ENCODE results near the gene GABRG3. TPM values are rescaled to one million over a fixed set of nuclear protein-coding genes. Genes with fewer than 3 reads are reported as not detected.

Gene GABRG3
- total RNA-seq, 1 donor = not detected

DNA sequence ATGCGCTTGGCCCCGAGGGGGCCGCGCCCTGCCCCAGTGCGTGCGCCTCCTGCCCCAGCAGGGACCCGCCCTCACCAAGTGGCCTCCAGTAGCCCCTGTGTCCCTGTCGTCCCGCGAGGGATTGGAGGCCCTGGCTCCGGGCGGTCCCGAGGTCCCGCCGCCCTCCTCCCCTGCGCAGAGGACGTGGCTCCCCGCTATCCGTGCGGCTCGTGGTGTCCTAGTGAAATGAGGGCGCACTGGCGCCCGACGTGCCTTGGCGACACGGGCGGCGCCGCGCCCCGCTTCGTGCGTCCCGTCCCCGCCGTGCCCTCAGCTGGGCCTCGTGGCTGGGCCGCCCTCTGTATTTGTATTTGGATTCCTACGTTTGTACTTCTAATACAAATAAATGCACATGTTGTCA, 570.6 kb downstream of the GABRG3 start:
- TF ChIP-seq, protein P1, sequence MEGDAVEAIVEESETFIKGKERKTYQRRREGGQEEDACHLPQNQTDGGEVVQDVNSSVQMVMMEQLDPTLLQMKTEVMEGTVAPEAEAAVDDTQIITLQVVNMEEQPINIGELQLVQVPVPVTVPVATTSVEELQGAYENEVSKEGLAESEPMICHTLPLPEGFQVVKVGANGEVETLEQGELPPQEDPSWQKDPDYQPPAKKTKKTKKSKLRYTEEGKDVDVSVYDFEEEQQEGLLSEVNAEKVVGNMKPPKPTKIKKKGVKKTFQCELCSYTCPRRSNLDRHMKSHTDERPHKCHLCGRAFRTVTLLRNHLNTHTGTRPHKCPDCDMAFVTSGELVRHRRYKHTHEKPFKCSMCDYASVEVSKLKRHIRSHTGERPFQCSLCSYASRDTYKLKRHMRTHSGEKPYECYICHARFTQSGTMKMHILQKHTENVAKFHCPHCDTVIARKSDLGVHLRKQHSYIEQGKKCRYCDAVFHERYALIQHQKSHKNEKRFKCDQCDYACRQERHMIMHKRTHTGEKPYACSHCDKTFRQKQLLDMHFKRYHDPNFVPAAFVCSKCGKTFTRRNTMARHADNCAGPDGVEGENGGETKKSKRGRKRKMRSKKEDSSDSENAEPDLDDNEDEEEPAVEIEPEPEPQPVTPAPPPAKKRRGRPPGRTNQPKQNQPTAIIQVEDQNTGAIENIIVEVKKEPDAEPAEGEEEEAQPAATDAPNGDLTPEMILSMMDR (IDR thresholded peaks at IDR 0.05; ENCODE audit: insufficient read depth, low read depth, low read length) = no peak
- no peak for DNase-seq (ENCODE audit: low read depth)
- no peak overlapping the region for H3K4me3 ChIP-seq (ENCODE audit: low read depth, low read length)

DNA sequence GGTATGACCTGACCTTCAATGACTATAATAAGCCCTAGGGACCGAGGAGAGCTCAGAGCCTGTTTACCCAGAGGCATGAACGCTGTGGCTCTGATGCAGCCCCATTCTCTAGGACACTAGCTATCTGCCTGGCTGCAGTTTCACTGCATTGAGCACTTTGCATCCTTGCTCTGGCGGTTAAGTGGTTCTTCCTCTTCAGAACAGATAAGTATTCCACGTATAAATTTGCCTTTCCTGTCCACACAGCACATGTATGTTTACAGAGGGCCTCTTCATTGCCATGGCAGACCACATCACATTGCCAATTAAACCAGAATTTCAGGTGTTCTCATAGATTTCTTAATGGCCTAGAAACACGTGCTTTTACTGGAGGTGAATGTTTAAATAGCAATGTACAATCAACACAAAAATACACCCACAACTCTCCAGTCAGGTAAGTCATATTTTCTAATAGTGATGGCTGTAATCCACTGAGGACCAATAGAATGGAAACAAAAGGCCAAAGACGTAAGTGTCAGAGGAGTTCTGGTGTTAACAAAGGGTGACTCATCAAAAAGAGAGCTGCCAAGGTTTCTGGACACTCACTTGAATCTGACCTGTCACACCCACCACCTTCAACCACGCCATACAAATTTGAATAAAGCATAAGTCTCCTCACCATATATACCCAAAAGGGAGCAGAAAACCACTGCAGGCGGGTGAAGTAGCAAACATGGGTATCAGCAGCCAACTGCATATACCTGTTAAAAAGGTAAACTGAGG, 574.7 kb downstream of the GABRG3 start:
- H3K4me3 ChIP-seq (ENCODE audit: low read depth, low read length) = no peak overlapping the region
- no peak for DNase-seq (ENCODE audit: low read depth)
- TF ChIP-seq, protein P1 (IDR thresholded peaks at IDR 0.05; ENCODE audit: insufficient read depth, low read depth, low read length) = no peak

DNA sequence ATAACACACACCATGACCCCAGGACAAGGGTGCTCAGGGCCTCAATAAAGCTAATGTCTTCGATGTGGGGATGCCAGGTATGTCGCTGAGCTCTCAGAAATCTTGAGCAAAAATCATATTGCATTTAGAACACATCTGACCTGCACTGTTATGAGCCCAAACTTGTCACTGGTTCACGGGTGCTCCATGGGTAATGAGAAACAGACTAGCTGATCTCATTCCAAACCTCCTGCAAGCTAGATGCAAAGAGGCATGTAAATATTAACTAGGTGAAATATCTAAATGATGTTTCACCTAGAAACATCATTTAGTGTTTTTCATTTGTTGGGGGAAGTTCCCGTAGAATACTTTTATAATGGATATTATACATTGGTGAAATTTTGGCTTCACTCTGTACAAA, 578.8 kb downstream of the GABRG3 start:
- TF ChIP-seq, protein P1 (IDR thresholded peaks at IDR 0.05; ENCODE audit: insufficient read depth, low read depth, low read length) = no peak
- DNase-seq (ENCODE audit: low read depth) = no peak
- no peak overlapping the region for H3K4me3 ChIP-seq (ENCODE audit: low read depth, low read length)

DNA sequence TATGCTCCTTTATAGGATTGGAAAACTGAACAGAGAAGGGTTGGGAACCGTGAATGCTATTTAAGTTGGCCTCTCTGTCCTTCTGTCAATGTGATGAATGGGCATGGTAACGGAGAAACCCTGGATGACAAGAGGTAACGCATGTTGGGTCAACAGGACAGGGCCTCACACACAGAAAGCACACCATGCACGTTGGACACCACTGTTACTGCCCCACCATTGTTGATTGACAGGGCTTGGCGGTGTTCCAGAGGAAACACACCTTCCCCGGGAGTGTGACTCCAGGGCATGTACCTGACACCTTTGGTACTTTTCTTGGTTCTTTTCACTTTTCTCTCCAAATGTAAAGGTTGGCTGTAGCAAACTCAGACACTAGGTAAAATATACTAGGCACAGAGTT, 579.7 kb downstream of the GABRG3 start:
- TF ChIP-seq, protein P1 (IDR thresholded peaks at IDR 0.05; ENCODE audit: insufficient read depth, low read depth, low read length) = no peak
- no peak overlapping the region for H3K4me3 ChIP-seq (ENCODE audit: low read depth, low read length)
- DNase-seq (ENCODE audit: low read depth) = no peak

DNA sequence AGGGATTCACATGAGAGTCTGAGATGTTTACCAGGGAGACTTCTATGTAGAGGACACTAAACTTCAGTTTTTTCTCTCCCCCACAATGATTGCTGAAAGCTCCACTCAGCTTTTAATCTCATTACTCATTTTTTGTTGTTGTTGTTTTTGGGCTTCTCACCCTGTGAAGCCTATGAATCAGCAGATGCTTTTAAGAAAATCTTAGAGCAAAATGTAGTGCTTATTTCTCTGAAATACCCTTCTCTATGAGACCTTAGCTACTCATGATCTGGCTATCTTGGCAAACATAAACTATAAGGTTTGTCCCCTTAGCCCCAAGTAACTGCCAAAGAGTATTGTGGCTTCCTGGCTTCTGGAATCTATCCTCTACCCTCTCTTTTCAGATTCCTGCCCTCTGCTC, 590.8 kb downstream of the GABRG3 start:
- TF ChIP-seq, protein P1 (IDR thresholded peaks at IDR 0.05; ENCODE audit: insufficient read depth, low read depth, low read length) = no peak
- DNase-seq (ENCODE audit: low read depth) = no peak
- H3K4me3 ChIP-seq (ENCODE audit: low read depth, low read length) = no peak overlapping the region

DNA sequence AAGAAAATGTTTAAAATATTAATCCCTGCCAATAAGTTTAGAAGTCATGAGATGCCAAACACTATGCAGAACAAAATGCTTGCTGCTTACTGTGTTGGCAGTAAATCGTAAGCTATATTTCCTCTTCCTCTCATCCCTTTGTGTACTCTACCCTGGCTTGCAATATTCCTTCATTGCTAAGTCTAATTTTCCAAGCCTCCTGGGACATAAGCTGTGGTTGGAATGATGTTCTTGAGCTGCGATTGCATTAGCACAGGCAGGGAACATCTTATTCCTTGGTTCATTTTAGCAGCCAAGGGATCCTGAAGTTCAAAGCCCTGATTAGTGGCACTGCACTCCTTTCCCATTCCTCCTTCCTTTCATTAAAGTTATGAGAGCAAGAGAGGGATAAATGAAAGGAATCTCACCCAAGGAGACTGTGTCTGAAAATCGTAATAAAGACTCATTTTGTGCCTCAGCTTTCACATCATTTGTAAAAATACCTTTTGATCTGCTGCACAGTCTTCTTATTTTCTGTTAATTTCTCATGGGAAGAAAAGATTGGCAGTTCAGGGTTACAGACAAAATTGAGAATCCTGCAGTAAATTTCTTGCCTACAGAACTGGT, 592.9 kb downstream of the GABRG3 start:
- no peak overlapping the region for H3K4me3 ChIP-seq (ENCODE audit: low read depth, low read length)
- DNase-seq (ENCODE audit: low read depth) = no peak
- TF ChIP-seq, protein P1 (IDR thresholded peaks at IDR 0.05; ENCODE audit: insufficient read depth, low read depth, low read length) = no peak
